ENCODE results near the gene FANCI.

- TF ChIP-seq, protein P1, sequence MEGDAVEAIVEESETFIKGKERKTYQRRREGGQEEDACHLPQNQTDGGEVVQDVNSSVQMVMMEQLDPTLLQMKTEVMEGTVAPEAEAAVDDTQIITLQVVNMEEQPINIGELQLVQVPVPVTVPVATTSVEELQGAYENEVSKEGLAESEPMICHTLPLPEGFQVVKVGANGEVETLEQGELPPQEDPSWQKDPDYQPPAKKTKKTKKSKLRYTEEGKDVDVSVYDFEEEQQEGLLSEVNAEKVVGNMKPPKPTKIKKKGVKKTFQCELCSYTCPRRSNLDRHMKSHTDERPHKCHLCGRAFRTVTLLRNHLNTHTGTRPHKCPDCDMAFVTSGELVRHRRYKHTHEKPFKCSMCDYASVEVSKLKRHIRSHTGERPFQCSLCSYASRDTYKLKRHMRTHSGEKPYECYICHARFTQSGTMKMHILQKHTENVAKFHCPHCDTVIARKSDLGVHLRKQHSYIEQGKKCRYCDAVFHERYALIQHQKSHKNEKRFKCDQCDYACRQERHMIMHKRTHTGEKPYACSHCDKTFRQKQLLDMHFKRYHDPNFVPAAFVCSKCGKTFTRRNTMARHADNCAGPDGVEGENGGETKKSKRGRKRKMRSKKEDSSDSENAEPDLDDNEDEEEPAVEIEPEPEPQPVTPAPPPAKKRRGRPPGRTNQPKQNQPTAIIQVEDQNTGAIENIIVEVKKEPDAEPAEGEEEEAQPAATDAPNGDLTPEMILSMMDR (IDR thresholded peaks at IDR 0.05) = no peak
- no peak for TF ChIP-seq POLR2A (IDR thresholded peaks at IDR 0.05)
Observed at GRCh38 chr15:89248584-89248983, 4.8 kb downstream of the FANCI start.
